Measurements from ENCODE around the gene SLC29A3.

DNA sequence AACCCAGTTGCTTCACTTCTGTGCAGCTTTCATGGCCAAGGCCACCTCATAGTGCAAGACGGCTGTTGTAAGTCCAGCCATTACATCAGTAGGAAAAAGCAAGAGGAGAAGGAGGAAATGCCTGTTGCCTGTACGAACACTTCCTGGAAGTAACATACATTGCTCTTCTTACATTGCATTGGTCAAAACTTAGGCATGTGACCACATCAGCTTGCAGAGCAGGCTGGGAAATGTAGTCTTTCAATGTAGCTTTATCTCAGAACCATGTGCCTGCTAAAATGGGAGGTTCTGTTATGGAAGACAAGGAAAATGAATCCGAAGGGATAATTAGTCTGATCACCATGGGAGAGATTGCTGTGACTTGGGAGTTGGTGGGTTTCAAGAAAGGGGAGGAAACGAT, 4.3 kb downstream of the SLC29A3 start:
- TF ChIP-seq, protein P1, sequence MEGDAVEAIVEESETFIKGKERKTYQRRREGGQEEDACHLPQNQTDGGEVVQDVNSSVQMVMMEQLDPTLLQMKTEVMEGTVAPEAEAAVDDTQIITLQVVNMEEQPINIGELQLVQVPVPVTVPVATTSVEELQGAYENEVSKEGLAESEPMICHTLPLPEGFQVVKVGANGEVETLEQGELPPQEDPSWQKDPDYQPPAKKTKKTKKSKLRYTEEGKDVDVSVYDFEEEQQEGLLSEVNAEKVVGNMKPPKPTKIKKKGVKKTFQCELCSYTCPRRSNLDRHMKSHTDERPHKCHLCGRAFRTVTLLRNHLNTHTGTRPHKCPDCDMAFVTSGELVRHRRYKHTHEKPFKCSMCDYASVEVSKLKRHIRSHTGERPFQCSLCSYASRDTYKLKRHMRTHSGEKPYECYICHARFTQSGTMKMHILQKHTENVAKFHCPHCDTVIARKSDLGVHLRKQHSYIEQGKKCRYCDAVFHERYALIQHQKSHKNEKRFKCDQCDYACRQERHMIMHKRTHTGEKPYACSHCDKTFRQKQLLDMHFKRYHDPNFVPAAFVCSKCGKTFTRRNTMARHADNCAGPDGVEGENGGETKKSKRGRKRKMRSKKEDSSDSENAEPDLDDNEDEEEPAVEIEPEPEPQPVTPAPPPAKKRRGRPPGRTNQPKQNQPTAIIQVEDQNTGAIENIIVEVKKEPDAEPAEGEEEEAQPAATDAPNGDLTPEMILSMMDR (IDR thresholded peaks at IDR 0.05; ENCODE audit: insufficient read depth, low read length, poor library complexity, severe bottlenecking): no peak
- no peak for TF ChIP-seq EZH2phosphoT487 (conservative IDR thresholded peaks at IDR 0.05; ENCODE audit: low read length)
